Epithelial cell of esophagus (primary cell): Measurements from ENCODE around the gene LYRM2.

Experiments used
- DNase-seq: peaks from one replicate; pipeline ENCODE4 v3.0.0; 2010; ENCODE audit warnings: low read depth
- H3K4me3 ChIP-seq: 2 replicates; pipeline ENCODE4 v1.5.1; 2011; ENCODE audit warnings: mild to moderate bottlenecking, low read length, control low read depth
- TF ChIP-seq, protein P1 (sequence below): IDR thresholded peaks from 2 replicates; pipeline ENCODE4 v1.5.1; 2011; ENCODE audit warnings: low read depth, mild to moderate bottlenecking, low read length, control low read depth, inconsistent platforms; ENCODE audit not compliant: insufficient read depth; ENCODE audit errors: missing control alignments

LYRM2 gene

DNA sequence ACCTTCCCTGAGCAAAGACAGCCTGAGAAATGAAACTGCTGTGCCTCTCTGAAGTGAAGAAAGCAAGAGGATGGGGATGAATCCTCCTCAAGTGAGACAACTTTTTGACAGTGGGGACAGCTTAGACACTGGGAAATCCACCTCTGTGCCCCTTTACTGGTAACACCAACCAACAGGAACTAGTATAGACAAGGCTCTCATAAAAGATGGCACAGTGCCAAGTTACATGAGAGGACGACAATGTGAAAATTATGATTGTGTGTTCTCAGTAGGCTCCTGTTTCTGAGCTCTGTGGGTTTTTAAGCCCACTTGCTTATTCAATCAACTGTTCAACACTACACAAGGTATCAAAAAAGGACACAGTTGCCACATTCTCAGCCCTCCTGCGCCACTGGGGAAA lies 41.6 kb upstream of the LYRM2 start:
- TF ChIP-seq, protein P1, sequence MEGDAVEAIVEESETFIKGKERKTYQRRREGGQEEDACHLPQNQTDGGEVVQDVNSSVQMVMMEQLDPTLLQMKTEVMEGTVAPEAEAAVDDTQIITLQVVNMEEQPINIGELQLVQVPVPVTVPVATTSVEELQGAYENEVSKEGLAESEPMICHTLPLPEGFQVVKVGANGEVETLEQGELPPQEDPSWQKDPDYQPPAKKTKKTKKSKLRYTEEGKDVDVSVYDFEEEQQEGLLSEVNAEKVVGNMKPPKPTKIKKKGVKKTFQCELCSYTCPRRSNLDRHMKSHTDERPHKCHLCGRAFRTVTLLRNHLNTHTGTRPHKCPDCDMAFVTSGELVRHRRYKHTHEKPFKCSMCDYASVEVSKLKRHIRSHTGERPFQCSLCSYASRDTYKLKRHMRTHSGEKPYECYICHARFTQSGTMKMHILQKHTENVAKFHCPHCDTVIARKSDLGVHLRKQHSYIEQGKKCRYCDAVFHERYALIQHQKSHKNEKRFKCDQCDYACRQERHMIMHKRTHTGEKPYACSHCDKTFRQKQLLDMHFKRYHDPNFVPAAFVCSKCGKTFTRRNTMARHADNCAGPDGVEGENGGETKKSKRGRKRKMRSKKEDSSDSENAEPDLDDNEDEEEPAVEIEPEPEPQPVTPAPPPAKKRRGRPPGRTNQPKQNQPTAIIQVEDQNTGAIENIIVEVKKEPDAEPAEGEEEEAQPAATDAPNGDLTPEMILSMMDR = no peak
- DNase-seq = no peak
- H3K4me3 ChIP-seq = no peak overlapping the region

DNA sequence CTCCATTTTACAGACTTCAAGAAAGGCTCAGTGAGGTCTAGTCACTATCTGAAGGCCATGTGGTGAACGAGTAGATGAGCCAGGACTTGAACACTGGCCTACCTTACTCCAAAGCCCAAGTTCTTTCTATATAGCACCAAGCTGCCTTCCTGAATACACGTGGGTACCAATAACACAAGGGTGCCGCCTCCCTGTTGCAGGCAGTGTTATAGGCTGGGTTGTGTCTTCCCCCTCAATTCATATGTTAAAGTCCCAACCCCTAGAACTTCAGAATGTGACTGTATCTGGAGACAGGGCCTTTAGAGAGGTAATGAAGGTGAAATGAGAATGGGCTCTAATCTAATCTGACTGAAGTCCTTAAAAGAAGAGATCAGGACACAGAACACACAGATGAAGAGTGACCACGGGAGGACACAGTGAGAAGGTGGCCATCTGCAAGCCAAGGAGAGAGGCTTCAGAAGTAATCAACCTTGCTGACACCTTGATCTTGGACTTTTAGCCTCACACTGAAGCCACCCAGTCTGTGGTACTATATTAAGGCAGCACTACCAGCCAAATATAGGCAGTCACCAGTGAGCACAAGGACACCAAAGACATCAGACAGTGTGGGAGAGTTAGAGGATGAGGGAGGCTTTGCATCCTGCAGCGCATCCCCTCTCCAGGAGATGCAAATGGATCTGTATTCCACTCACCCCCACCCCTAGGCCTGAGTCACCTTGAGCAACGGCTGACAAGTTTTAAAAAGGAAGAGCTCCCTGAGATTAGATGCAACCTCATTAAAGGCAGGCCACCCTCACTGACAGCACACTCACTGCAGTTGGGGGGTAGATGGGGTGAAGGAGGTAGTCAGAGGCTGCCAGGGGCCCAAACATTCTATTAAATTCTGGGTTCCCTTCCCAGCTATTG lies 40.9 kb upstream of the LYRM2 start:
- DNase-seq = no peak
- TF ChIP-seq, protein P1 = no peak
- H3K4me3 ChIP-seq = no peak overlapping the region

DNA sequence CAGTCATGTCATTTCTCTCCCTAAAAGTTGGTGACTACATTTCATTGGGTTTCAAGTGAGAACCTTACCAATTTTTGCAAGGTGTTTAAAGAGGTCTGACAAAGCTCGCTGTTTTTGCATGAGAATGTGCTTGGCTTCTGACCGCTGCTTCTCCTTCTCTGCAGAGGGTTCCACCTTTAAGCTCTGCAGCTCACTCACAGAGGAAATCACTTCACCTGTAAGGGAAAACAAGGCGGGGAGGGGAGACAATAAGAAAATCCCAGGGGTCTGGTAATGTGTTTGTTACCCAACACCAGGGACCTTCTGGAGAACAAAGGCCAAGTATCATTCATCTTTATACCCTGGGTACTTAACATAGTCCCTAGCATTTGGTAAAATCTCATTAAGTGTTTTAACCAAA lies 40.0 kb upstream of the LYRM2 start:
- TF ChIP-seq, protein P1 = no peak
- H3K4me3 ChIP-seq = no peak overlapping the region
- no peak for DNase-seq

DNA sequence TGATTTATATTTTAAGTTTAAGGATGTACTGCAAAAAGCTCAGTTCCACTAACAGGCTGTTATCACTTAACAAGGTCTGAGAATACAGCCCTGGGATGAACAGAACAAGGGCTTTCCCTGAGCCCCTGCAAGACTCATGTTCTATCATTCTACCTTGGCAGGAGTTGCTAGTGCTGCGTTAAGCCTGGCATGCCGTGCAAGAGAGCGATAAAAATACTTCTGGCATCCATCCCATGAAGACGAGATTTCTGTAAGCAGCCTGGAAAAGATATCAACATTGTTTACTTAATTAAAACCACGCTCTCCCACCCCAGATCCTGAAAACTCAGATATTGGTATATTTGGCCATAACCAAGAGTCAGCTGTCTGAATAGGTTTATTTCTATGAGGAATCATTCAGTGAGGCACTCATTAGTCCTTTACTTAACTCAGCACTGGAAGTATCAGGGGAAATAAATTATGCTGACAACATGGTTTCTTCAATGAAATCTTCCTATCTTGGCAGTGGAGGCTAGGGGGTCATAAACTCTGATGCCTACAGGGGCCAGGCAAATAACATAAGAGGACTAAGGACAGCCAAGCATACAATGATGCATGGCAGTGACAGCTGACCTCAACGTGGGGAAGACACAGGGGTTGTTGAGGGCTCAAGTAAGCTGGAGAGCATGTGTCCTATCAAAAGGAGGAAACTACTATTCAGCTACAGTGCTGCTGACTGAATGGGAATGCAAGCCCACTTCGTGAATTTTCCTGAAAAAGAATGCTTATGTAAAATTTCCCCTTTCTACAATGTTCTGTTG lies 37.6 kb upstream of the LYRM2 start:
- DNase-seq = no peak

DNA sequence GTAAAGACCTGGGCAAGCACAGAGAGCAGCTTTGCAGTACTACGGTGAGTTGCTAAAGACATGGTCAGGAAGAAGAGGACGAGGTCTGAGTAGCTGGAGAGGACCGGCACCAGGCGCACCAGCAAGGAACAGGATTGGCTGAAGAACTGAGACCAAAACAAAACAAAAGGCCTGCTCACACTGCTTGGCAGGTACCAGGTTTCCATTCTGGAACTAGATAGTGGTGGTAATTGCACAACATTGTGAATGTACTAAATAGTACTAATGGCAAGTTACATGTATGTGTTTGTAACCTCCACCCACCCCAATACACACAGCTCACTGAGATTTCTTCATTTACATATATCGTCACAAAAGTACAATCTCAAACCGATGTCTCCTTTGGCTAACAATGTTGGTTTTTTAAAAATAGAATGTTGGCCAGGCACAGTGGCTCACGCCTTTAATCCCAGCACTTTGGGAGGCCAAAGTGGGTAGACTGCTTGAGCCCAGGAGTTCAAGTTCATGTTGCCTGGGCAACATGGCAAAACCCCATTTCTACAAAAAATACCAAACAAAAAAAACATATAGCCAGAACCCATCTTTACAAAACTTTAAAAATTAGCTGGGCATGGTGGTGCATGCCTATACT lies 32.5 kb upstream of the LYRM2 start:
- no peak overlapping the region for H3K4me3 ChIP-seq

More for the DNA sequence above, 37.6 kb upstream of the LYRM2 start:
- H3K4me3 ChIP-seq = no peak overlapping the region
- TF ChIP-seq, protein P1 = no peak

DNA sequence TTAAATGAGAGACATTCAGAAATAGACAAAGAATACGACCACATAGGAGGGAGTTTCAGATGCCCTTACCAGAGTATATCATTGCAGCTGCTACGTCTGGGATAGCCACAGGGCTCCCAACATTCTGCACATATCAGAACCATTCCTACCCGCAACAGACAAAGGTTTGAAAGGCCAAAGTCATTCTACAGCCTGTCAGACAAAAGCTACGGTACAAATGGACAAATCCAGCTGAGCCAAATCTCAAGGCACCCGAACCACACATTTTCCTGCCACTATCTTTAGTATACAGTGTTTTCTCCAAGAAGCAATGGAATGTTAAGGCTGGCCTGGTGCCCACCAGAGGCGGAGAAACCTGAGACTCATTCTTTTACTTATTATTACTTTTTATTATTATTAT lies 30.5 kb upstream of the LYRM2 start:
- no peak overlapping the region for H3K4me3 ChIP-seq
- no peak for DNase-seq
- TF ChIP-seq, protein P1 = no peak

More for the DNA sequence above, 32.5 kb upstream of the LYRM2 start:
- TF ChIP-seq, protein P1 = no peak
- DNase-seq = no peak
